DOHH2 (cell line): ENCODE data around the gene HSPB2.
"Not testable (repeated sequence)": the region's sequence is repeated elsewhere in the genome, so short reads cannot be mapped to it uniquely, and the experiment has no call there.

ENCODE experiments used
- H3F3A ChIP-seq: fragments of 200-600 bp; sonication (generic), shearing (Covaris generic); 2 replicates; pipeline ENCODE4 v1.6.0; 2016; ENCODE audit warnings: antibody characterized with exemption, mild to moderate bottlenecking; ENCODE audit not compliant: control insufficient read depth, insufficient read depth
- H3K27ac ChIP-seq: fragments of 200-600 bp; sonication (generic); 2 replicates; pipeline ENCODE4 v1.5.1; 2014; ENCODE audit warnings: low read depth, mild to moderate bottlenecking, low read length, moderate library complexity
- H3K27me3 ChIP-seq: fragments of 200-600 bp; sonication (generic); 2 replicates; pipeline ENCODE4 v1.6.1; 2014; ENCODE audit warnings: mild to moderate bottlenecking, low read length, mixed read lengths; ENCODE audit not compliant: control insufficient read depth
- H3K36me3 ChIP-seq: fragments of 200-600 bp; sonication (generic); 2 replicates; pipeline ENCODE4 v1.6.1; 2014; ENCODE audit warnings: mild to moderate bottlenecking, low read length, moderate library complexity, mixed read lengths; ENCODE audit not compliant: control insufficient read depth
- H3K4me1 ChIP-seq: fragments of 200-600 bp; sonication (generic); 2 replicates; pipeline ENCODE4 v1.6.1; 2014; ENCODE audit warnings: mild to moderate bottlenecking, low read length, mixed read lengths; ENCODE audit not compliant: control insufficient read depth
- H3K4me2 ChIP-seq: fragments of 200-600 bp; sonication (generic); 2 replicates; pipeline ENCODE4 v1.6.0; 2014; ENCODE audit warnings: mild to moderate bottlenecking, low read length, moderate library complexity
- H3K4me3 ChIP-seq: fragments of 200-600 bp; sonication (generic); 2 replicates; pipeline ENCODE4 v1.5.1; 2014; ENCODE audit warnings: mild to moderate bottlenecking, low read length, mixed read lengths
- H3K79me2 ChIP-seq: fragments of 200-600 bp; sonication (generic); 2 replicates; pipeline ENCODE4 v1.6.1; 2014; ENCODE audit warnings: mild to moderate bottlenecking, low read length, mixed read lengths; ENCODE audit not compliant: control insufficient read depth
- H3K9me2 ChIP-seq: fragments of 200-600 bp; sonication (generic); replicated peaks from 2 replicates; pipeline ENCODE4 v1.6.1; 2014; ENCODE audit warnings: mild to moderate bottlenecking, low read length, mixed read lengths; ENCODE audit not compliant: control insufficient read depth
- H3K9me3 ChIP-seq: fragments of 200-600 bp; sonication (generic); 2 replicates; pipeline ENCODE4 v1.6.1; 2014; ENCODE audit warnings: antibody characterized with exemption, low read length, mixed read lengths; ENCODE audit not compliant: control insufficient read depth, insufficient read depth
- H4K20me1 ChIP-seq: fragments of 200-600 bp; sonication (generic); 2 replicates; pipeline ENCODE4 v1.6.0; 2014; ENCODE audit warnings: low read depth, mild to moderate bottlenecking, antibody characterized with exemption, low read length, moderate library complexity; ENCODE audit not compliant: control insufficient read depth, insufficient read depth
- CTCF ChIP-seq: fragments of 200-600 bp; sonication (generic); IDR thresholded peaks from one replicate; pipeline ENCODE4 v1.5.1; 2014; ENCODE audit warnings: antibody characterized with exemption, mild to moderate bottlenecking, low read depth, low read length; ENCODE audit not compliant: poor library complexity, severe bottlenecking
- EZH2phosphoT487 ChIP-seq: fragments of 200-600 bp; sonication (generic); IDR thresholded peaks from 2 replicates; pipeline ENCODE4 v1.6.1; 2017; ENCODE audit warnings: borderline replicate concordance, mild to moderate bottlenecking, antibody characterized with exemption, low read length, moderate library complexity, mixed read lengths

Gene HSPB2

DNA sequence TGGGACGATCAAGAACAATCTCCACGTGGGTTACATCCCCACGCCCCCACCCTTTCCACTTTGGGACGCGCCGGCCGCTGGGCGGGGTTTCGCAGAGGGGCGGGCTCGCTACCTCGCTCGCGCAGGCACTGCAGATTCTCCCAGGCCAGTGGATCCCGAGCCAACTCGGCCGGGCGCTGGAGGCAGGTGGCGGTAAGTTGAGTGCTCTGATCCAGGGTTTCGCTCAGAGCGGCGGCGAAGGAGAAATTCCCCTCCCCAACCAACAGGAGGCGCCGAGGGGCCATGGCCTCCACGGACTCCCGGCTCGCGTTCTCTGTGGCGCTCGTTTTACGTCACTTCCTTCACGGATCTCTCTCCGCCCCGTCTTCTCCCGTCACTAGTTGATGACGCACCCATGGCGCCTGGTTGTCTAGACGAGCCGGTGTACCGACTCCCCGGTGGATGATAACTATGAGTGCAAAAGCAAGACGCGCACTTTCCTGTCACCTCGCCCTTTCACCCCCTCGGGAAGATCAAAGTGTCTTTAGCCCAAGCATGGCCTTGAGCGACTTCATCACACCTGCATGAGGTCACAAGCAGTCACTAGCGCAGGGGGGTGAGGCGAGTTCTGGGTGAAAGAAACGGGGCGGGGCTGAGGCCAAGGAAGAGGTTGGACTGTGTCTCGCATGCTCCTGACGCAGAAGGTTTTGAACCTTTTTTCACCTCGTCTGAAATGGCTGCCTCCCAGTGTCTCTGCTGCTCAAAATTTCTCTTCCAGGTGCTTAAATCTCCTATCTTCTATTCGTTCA lies 33.5 kb upstream of the HSPB2 start, which contains the start of the genes CFAP68 and FDXACB1:
Gene CFAP68 (plus strand): TSS at position 693 of the 788 bp plus-strand sequence. CDS start 20 bp downstream, at position 713.
Gene FDXACB1 (minus strand): TSS at position 317 of the 788 bp plus-strand sequence. CDS start 33 bp downstream, at position 284.
- peak within 1 kb of the TSS; percentile 96 for H3K4me3 ChIP-seq
- no peaks in the 10 kb centered on the region for H3K9me2 ChIP-seq
- peak within 1 kb of the TSS; percentile 70 for H3K27ac ChIP-seq
- H3K79me2 ChIP-seq, result peaks cover 16% of the 10 kb centered on the region
- H3K4me1 ChIP-seq, result peaks cover 16% of the 10 kb centered on the region
- H3K36me3 ChIP-seq, result peaks cover 22% of the 10 kb centered on the region
- no peaks in the 10 kb centered on the region for H3K27me3 ChIP-seq
- peaks cover 6% of the 10 kb centered on the region; the same call in 1 of the 2 replicates for H3F3A ChIP-seq
- no peaks in the 10 kb centered on the region for H4K20me1 ChIP-seq
- H3K9me3 ChIP-seq, result no peaks in the 10 kb centered on the region
- TF ChIP-seq EZH2phosphoT487, result no peak
- peak; percentile 94 for TF ChIP-seq CTCF
- H3K4me2 ChIP-seq, result peak within 1 kb of the TSS; percentile 90

- peak overlapping the region; percentile 96 for H3K4me3 ChIP-seq
- peak overlapping the region; percentile 90 for H3K4me2 ChIP-seq
- no peaks in the 10 kb centered on the region for H4K20me1 ChIP-seq
- TF ChIP-seq CTCF (no peak), EZH2phosphoT487 (no peak)
- peaks cover 6% of the 10 kb centered on the region; the same call in 1 of the 2 replicates for H3F3A ChIP-seq
- H3K4me1 ChIP-seq, result peaks cover 16% of the 10 kb centered on the region
- peak overlapping the region; percentile 70 for H3K27ac ChIP-seq
- H3K9me3 ChIP-seq, result no peaks in the 10 kb centered on the region
- H3K9me2 ChIP-seq, result no peaks in the 10 kb centered on the region
- no peaks in the 10 kb centered on the region for H3K27me3 ChIP-seq
- peaks cover 16% of the 10 kb centered on the region for H3K79me2 ChIP-seq
- peaks cover 22% of the 10 kb centered on the region for H3K36me3 ChIP-seq
Observed at GRCh38 chr11:111879637-111879960, 32.9 kb upstream of the HSPB2 start.

- Histone ChIP-seq H3K4me2 (no peak overlapping the region), H3K36me3 (no peaks in the 10 kb centered on the region), H3K9me3 (no peaks in the 10 kb centered on the region), H3K4me3 (no peak overlapping the region), H3K27ac (no peak overlapping the region), H3K9me2 (no peaks in the 10 kb centered on the region), H3F3A (no peaks in the 10 kb centered on the region), H3K79me2 (peaks cover 16% of the 10 kb centered on the region), H3K4me1 (peaks cover 16% of the 10 kb centered on the region), H3K27me3 (no peaks in the 10 kb centered on the region), H4K20me1 (no peaks in the 10 kb centered on the region)
- no peak for TF ChIP-seq EZH2phosphoT487
- no peak for TF ChIP-seq CTCF
Observed at GRCh38 chr11:111882202-111882601, 30.3 kb upstream of the HSPB2 start.

- H3K9me2 ChIP-seq, H3K79me2 ChIP-seq, H3K4me3 ChIP-seq: not testable (repeated sequence)
Observed at GRCh38 chr11:111885053-111885452, 27.5 kb upstream of the HSPB2 start.

More at GRCh38 chr11:111885053-111885452, 27.5 kb upstream of the HSPB2 start:
- H3K4me2 ChIP-seq, H3K9me3 ChIP-seq, H4K20me1 ChIP-seq, H3K4me1 ChIP-seq, H3F3A ChIP-seq, H3K27me3 ChIP-seq, H3K27ac ChIP-seq, H3K36me3 ChIP-seq: not testable (repeated sequence)
